ENCODE data around the gene WASF2.
"Not testable (repeated sequence)": the region's sequence is repeated elsewhere in the genome, so short reads cannot be mapped to it uniquely, and the experiment has no call there.

DNA sequence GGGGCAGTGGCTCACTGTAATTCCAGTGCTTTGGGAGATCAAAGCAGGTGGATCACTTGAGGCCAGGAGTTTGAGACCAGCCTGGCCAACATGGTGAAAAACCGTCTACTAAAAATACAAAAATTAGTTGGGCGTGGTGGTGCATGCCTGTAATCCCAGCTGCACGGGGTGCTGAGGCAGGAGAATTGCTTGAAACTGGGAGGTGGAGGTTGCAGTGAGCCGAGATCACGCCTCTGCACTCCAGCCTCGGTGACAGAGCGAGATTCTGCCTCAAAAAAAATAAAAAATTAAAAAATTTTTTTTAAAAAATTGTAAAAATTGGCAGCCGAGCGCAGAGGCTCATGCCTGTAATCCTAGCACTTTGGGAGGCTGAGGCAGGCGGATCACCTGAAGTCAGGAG, 31.4 kb downstream of the WASF2 start:
- not testable (repeated sequence) for TF ChIP-seq CTCF (IDR thresholded peaks at IDR 0.05; ENCODE audit: low read depth, low read length); POLR2A (IDR thresholded peaks at IDR 0.05; ENCODE audit: extremely low read depth, insufficient read length); MYC (IDR thresholded peaks at IDR 0.05; ENCODE audit: low read depth, low read length)
- TF ChIP-seq, protein P1, sequence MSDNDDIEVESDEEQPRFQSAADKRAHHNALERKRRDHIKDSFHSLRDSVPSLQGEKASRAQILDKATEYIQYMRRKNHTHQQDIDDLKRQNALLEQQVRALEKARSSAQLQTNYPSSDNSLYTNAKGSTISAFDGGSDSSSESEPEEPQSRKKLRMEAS (IDR thresholded peaks at IDR 0.05; ENCODE audit: low read depth, low read length): not testable (repeated sequence)
